Neural crest cell (in vitro differentiated cells): ENCODE measurements around the gene HCFC1. TPM values are rescaled to one million over a fixed set of nuclear protein-coding genes. Genes with fewer than 3 reads are reported as not detected.

Experiments
- DNase-seq: peaks from one replicate; pipeline ENCODE4 v3.0.0; 2021; ENCODE audit warnings: low read depth, mixed read lengths, low spot score
- H3K27ac Mint-ChIP-seq: one replicate; pipeline ENCODE4 v1.8.0; 2021; ENCODE audit warnings: mild to moderate bottlenecking, mixed read lengths; ENCODE audit not compliant: unreplicated experiment
- H3K27me3 Mint-ChIP-seq: 2 replicates; pipeline ENCODE4 v1.8.0; 2021; ENCODE audit warnings: low read depth, mild to moderate bottlenecking, mixed read lengths
- H3K36me3 Mint-ChIP-seq: 2 replicates; pipeline ENCODE4 v1.8.0; 2021; ENCODE audit warnings: low read depth, mild to moderate bottlenecking, mixed read lengths
- H3K4me1 Mint-ChIP-seq: 2 replicates; pipeline ENCODE4 v1.8.0; 2021; ENCODE audit warnings: mixed read lengths
- H3K4me3 Mint-ChIP-seq: one replicate; pipeline ENCODE4 v1.8.0; 2021; ENCODE audit warnings: mild to moderate bottlenecking, mixed read lengths
- H3K9me3 Mint-ChIP-seq: 2 replicates; pipeline ENCODE4 v1.8.0; 2021; ENCODE audit warnings: mixed read lengths
- CTCF ChIP-seq: fragments of 200-600 bp; sonication (generic); conservative IDR thresholded peaks from 2 replicates; pipeline ENCODE4 v1.5.0; 2021; ENCODE audit warnings: antibody characterized with exemption, mild to moderate bottlenecking
- microRNA-seq: library from miRNA; unstranded; fragments of <30 nt; microRNA quantifications from one replicate; pipeline ENCODE4, GENCODE V29; 2020
- total RNA-seq: library from RNA; stranded (reverse); gene quantifications from 2 replicates; pipeline ENCODE4 v1.2.1, GENCODE V29; 2021

The HCFC1 gene
- total RNA-seq, 1 donor from 2014 or later = 168 TPM

GRCh38 chrX:153900831-153901752, 70.5 kb downstream of the HCFC1 start:
- H3K27ac Mint-ChIP-seq = peak overlapping the region; percentile 19

GRCh38 chrX:153897899-153898298, 73.7 kb downstream of the HCFC1 start:
- H3K27ac Mint-ChIP-seq = no peak overlapping the region
- no peaks in the 10 kb centered on the region for H3K27me3 Mint-ChIP-seq
- peaks cover 3% of the 10 kb centered on the region for H3K9me3 Mint-ChIP-seq
- no peak for TF ChIP-seq CTCF
- no peak overlapping the region for H3K4me3 Mint-ChIP-seq
- peaks cover 22% of the 10 kb centered on the region for H3K4me1 Mint-ChIP-seq
- H3K36me3 Mint-ChIP-seq = no peaks in the 10 kb centered on the region
- DNase-seq = no peak

More at GRCh38 chrX:153900831-153901752, 70.5 kb downstream of the HCFC1 start:
- peaks cover 4% of the 10 kb centered on the region for H3K36me3 Mint-ChIP-seq
- TF ChIP-seq CTCF = no peak
- H3K27me3 Mint-ChIP-seq = no peaks in the 10 kb centered on the region
- H3K4me3 Mint-ChIP-seq = peak overlapping the region; percentile 23
- DNase-seq = no peak
- H3K4me1 Mint-ChIP-seq = peaks cover 27% of the 10 kb centered on the region
- H3K9me3 Mint-ChIP-seq = peaks cover 5% of the 10 kb centered on the region

Small RNA genes within 50 kb of the gene (microRNA-seq; reads per million reads assigned to microRNA genes)
- gene MIR3202-1 (not detected), gene MIR3202-2 (not detected), gene MIR718 (not detected)

Other genes starting within 250 kb of the HCFC1 start
- 117 and 118 TPM in 2 replicates for gene BCAP31, start 247.4 kb downstream of the HCFC1 start, total RNA-seq
- 6.0 and 6.6 TPM in 2 replicates for gene ABCD1, start 247.0 kb downstream of the HCFC1 start, total RNA-seq
- gene PLXNB3, start 207.6 kb downstream of the HCFC1 start, total RNA-seq = 15.7 and 16.2 TPM in 2 replicates
- gene SRPK3, start 190.8 kb downstream of the HCFC1 start, total RNA-seq = 0.14 and 0.30 TPM in 2 replicates
- 50.2 and 52.6 TPM in 2 replicates for gene IDH3G, start 177.4 kb downstream of the HCFC1 start, total RNA-seq
- 183 and 187 TPM in 2 replicates for gene SSR4, start 177.2 kb downstream of the HCFC1 start, total RNA-seq
- 48.8 and 52.5 TPM in 2 replicates for gene PDZD4, start 141.3 kb downstream of the HCFC1 start, total RNA-seq
- gene L1CAM, start 85.6 kb downstream of the HCFC1 start, total RNA-seq = 133 and 137 TPM in 2 replicates
- gene AVPR2, start 67.1 kb downstream of the HCFC1 start, total RNA-seq = not detected in 2 replicates
- 10.2 and 10.7 TPM in 2 replicates for gene ARHGAP4, start 45.6 kb downstream of the HCFC1 start, total RNA-seq
- 116 and 124 TPM in 2 replicates for gene NAA10, start 36.8 kb downstream of the HCFC1 start, total RNA-seq
- gene RENBP, start 27.2 kb downstream of the HCFC1 start, total RNA-seq = 11.4 and 11.8 TPM in 2 replicates
- gene TMEM187, start 936 bp upstream of the HCFC1 start, total RNA-seq = 8.0 and 14.0 TPM in 2 replicates
- 119 and 127 TPM in 2 replicates for gene IRAK1, start 48.1 kb upstream of the HCFC1 start, total RNA-seq
- 49.1 and 51.0 TPM in 2 replicates for gene MECP2, start 125.9 kb upstream of the HCFC1 start, total RNA-seq
- gene OPN1LW, start 172.4 kb upstream of the HCFC1 start, total RNA-seq = not detected in 2 replicates
- not detected in 2 replicates for gene OPN1MW, start 210.8 kb upstream of the HCFC1 start, total RNA-seq
- not detected in 2 replicates for gene OPN1MW2, start 247.9 kb upstream of the HCFC1 start, total RNA-seq